ENCODE data around the gene TGFB3. TPM values are rescaled to one million over a fixed set of nuclear protein-coding genes. Genes with fewer than 3 reads are reported as not detected.

The TGFB3 gene
- total RNA-seq, 1 donor from 2014 or later = 3.9 TPM

Other genes starting within 250 kb of the TGFB3 start
- gene IFT43, start 3.8 kb upstream of the TGFB3 start, total RNA-seq = 8.2 and 9.3 TPM in 2 replicates
- 59.1 and 67.3 TPM in 2 replicates for gene GPATCH2L, start 169.9 kb upstream of the TGFB3 start, total RNA-seq